ES-I3 (cell line): ENCODE results near the gene DNMT3B.

ENCODE experiments used
- H3K36me3 ChIP-seq: 2 replicates; pipeline ENCODE4 v1.6.1; 2013; ENCODE audit warnings: mild to moderate bottlenecking, low read length, control low read depth, moderate library complexity; ENCODE audit not compliant: insufficient read depth
- H3K4me1 ChIP-seq: 2 replicates; pipeline ENCODE4 v1.6.1; 2013; ENCODE audit warnings: mild to moderate bottlenecking, control low read depth, low read length; ENCODE audit not compliant: insufficient read depth
- H3K9ac ChIP-seq: 2 replicates; pipeline ENCODE4 v1.6.1; 2013; ENCODE audit warnings: low read depth, mild to moderate bottlenecking, low read length, moderate library complexity
- H3K9me3 ChIP-seq: 2 replicates; pipeline ENCODE4 v1.6.1; 2013; ENCODE audit warnings: mild to moderate bottlenecking, low read length, moderate library complexity; ENCODE audit not compliant: control insufficient read depth, insufficient read depth

The DNMT3B gene

DNA sequence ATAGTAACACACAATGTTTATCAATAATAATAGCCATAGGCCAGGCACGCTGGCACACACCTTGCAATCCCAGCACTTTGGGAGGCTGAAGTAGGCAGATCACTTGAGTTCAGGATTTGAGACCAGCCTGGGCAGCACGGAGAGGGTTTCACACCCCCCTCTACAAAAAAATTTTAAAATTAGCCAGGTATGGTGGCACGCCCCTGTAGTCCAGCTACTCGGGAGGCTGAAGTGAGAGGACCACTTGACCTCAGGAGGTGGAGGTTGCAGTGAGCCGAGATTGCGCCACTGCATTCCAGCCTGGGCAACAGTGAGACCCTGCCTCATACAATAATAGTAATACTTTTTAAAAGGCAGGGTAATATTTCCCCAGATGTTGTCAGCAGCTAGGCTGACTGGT lies 49.7 kb downstream of the DNMT3B start:
- H3K9ac ChIP-seq = no peak overlapping the region
- peaks cover 8% of the 10 kb centered on the region for H3K4me1 ChIP-seq
- H3K36me3 ChIP-seq = peaks cover 28% of the 10 kb centered on the region
- H3K9me3 ChIP-seq = no peaks in the 10 kb centered on the region

DNA sequence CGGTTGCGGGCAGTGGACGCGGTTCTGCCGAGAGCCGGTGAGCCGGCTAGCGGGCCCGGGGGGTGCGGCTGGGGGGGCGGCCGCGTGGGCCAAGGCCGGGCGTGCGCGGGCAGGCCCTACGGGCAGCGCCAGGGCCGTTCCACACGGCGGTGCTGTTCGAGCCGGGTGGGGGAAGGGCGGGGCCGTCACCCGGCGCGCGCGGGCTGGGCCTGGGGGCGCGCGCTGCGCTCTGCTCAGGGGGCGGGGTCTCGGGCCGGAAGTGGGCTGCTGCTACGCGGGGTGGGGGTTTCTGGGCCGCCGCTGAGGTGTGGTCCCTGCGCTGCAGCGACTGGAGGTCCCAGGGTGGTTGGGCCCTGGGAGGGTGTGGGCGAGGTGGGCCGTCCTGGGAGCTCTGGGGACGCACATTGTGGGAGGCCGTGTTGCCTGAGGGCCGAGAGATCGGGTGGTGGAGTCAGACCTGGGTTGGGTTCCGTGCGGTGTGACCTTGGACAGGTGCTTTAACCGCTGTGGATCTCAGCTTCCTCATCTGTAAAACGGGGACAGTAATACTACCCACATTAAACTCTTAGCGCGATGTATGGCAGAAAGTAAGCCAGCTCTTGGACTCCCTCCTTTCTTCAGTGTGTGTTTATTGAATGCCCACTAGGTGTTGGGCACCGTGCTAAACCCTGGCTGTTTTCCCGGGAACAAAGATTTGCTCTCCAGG lies 58.0 kb downstream of the DNMT3B start:
- H3K36me3 ChIP-seq = no peaks in the 10 kb centered on the region
- peaks cover 19% of the 10 kb centered on the region for H3K4me1 ChIP-seq
- H3K9ac ChIP-seq = peak overlapping the region; percentile 79
- no peaks in the 10 kb centered on the region for H3K9me3 ChIP-seq

GRCh38 chr20:32820698-32821377 lies 58.7 kb downstream of the DNMT3B start:
- Histone ChIP-seq H3K36me3 (no peaks in the 10 kb centered on the region), H3K9me3 (no peaks in the 10 kb centered on the region), H3K9ac (peak overlapping the region; percentile 79), H3K4me1 (peaks cover 19% of the 10 kb centered on the region)

DNA sequence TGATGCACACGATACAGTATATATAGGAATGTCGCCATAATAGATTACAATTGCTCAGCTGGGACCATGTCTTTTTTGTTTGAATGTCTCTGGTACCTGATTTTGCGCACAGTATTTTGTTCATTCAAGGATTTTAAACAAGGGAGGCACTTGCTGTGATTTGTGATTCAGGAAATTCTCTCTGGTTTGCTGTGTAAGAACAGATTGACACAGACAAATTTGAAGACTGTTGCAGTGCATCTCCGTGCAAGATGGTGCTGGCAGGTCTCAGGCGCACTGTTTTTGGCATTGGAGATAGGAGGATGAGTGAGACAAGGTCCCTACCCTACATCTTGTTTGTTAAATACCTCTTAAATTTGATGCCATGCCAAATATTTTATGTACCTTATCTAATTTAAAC lies 60.0 kb downstream of the DNMT3B start:
- Histone ChIP-seq H3K9ac (no peak overlapping the region), H3K36me3 (no peaks in the 10 kb centered on the region; the same call in 1 of the 2 replicates), H3K9me3 (no peaks in the 10 kb centered on the region), H3K4me1 (peaks cover 19% of the 10 kb centered on the region)

DNA sequence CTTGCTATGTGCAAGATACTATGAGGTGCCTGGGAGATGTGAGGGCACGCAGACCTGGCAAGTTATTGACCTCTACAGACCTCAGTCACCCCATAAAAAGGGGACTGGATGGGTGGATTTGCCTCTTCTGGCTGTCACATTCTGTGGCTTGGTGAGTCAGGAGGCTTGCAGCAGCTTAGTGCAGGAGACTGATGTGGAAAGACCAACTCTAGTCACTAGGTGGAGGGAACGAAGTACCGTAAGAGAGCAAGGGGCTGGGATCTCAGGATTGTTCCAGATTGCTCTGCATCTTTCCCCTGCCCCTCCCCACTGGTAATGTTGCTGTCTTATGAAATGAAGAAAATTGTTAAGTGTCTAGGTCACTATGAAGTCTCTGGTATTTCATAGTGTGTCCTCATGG lies 60.9 kb downstream of the DNMT3B start:
- Histone ChIP-seq H3K4me1 (peaks cover 22% of the 10 kb centered on the region), H3K36me3 (peaks cover 4% of the 10 kb centered on the region), H3K9me3 (no peaks in the 10 kb centered on the region), H3K9ac (no peak overlapping the region)

- Histone ChIP-seq H3K9me3 (no peaks in the 10 kb centered on the region), H3K4me1 (peaks cover 23% of the 10 kb centered on the region), H3K36me3 (peaks cover 6% of the 10 kb centered on the region), H3K9ac (no peak overlapping the region)
Measured at GRCh38 chr20:32823737-32824588, 61.8 kb downstream of the DNMT3B start.

DNA sequence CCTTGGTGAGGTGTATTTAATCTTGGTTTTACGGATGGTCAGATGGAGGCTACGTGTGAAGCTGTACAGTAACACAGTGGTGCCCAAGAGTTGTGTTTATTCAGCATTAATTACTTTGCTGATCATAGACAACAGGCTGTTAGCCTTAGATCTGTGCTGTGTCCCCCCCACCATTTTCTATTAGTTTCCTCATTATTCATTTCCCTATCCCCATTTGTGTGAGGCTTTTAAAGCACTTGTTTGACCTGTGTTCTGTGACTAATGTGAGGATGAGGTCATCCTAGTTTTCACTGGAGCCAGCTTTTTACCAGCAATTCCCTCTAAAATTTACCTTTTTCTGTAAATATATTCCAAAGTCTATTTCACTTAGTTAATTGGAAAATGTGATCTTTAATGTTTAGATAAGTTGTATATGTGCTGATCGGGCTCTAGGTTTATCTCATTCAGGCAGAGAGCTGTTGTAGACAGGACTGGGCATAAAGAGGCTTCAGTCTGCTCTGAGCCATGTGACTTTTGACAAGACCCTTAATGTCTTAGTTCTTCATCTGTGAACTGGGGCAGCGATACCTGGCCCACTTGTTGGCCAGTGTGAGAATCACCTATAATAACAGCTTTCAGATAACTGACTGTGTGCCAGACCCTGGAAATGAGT lies 66.0 kb downstream of the DNMT3B start:
- H3K9me3 ChIP-seq = no peaks in the 10 kb centered on the region
- H3K36me3 ChIP-seq = peaks cover 10% of the 10 kb centered on the region
- H3K4me1 ChIP-seq = peaks cover 4% of the 10 kb centered on the region; the same call in 1 of the 2 replicates
- no peak overlapping the region for H3K9ac ChIP-seq

DNA sequence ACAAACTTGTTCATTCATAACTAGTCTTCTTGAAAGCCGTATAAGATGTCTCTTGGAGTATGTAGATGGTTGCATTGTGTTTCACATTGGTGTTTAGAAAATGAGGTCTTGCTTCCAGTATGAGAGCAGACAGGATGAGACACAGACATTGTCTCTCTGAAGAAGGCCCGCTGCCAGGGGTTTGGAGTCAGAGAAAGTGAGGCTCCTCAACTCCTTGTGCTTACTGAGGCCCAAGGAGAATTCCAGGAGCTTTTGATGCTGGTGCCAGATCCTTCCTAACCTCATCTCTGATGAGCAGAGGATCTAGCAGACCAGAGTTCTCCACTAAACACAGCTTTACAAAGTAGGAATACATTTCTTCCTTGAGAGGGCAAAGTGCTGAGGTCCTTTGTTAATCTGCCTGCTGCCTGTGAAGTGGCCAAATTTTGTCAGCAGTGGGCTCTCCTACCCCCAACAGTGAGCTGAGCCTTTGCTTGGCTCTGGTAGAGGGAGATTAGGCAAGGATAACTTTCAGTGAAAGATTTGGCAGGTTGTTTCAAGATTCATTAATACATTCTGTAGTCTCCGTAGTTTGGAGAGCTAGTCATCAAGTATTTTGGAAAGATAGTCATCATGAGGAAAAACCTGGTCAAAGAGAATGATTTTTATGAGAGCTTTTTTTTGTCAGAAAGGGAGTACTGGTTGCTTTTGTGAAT lies 67.3 kb downstream of the DNMT3B start:
- 0 out of 2 replicates have a peak, but pooled peaks cover 4% of the 10 kb centered on the region for H3K4me1 ChIP-seq
- H3K36me3 ChIP-seq = peaks cover 13% of the 10 kb centered on the region
- H3K9ac ChIP-seq = no peak overlapping the region

DNA sequence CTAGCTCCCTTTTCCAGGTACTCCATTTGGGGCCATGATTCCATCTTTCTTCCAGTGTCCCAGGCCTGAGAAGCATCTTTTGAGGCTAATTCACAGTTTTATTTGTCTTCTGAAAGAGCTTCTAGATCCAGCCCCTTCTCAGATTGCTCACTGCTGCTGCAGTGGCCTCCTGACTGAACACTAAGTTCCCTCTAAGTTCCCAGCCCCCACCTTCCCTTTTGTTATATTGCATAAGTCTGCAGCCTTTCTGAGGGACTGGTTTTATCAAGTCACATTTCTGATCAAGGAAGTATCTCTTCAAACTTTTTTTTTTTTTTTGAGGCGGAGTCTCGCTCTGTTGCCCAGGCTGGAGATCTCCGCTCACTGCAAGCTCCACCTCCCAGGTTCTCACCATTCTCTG lies 68.3 kb downstream of the DNMT3B start:
- Histone ChIP-seq H3K9me3 (no peaks in the 10 kb centered on the region), H3K9ac (no peak overlapping the region), H3K36me3 (peaks cover 17% of the 10 kb centered on the region), H3K4me1 (0 out of 2 replicates have a peak, but pooled peaks cover 4% of the 10 kb centered on the region)

More for the DNA sequence above, 67.3 kb downstream of the DNMT3B start:
- H3K9me3 ChIP-seq = no peaks in the 10 kb centered on the region

GRCh38 chr20:32831982-32832381 lies 69.8 kb downstream of the DNMT3B start:
- no peak overlapping the region for H3K9ac ChIP-seq
- H3K36me3 ChIP-seq = peaks cover 19% of the 10 kb centered on the region
- 0 out of 2 replicates have a peak, but pooled peaks cover 4% of the 10 kb centered on the region for H3K4me1 ChIP-seq
- no peaks in the 10 kb centered on the region for H3K9me3 ChIP-seq

GRCh38 chr20:32832664-32833063 lies 70.5 kb downstream of the DNMT3B start:
- Histone ChIP-seq H3K36me3 (peaks cover 23% of the 10 kb centered on the region), H3K4me1 (0 out of 2 replicates have a peak, but pooled peaks cover 4% of the 10 kb centered on the region), H3K9me3 (no peaks in the 10 kb centered on the region), H3K9ac (no peak overlapping the region)

DNA sequence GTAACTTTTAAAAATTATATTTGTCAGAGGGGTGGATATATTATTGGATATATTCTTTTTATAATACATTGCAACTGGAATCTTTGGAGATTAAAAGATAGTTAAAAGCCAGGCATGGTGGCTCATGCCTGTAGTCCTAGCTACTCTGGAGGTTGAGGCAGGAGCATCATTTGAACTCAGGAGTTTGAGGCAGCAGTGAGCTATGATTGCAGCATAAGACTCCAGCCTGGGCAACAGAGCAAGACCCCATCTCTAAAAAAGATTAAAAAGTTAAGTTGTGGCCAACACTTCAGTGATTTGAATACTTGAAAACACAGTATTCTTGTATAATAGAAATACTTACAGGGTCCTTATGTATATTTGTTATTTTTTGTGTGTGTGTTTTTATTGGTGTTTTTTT lies 72.8 kb downstream of the DNMT3B start:
- H3K36me3 ChIP-seq = peaks cover 24% of the 10 kb centered on the region
- H3K4me1 ChIP-seq = no peaks in the 10 kb centered on the region
- no peaks in the 10 kb centered on the region for H3K9me3 ChIP-seq
- no peak overlapping the region for H3K9ac ChIP-seq

DNA sequence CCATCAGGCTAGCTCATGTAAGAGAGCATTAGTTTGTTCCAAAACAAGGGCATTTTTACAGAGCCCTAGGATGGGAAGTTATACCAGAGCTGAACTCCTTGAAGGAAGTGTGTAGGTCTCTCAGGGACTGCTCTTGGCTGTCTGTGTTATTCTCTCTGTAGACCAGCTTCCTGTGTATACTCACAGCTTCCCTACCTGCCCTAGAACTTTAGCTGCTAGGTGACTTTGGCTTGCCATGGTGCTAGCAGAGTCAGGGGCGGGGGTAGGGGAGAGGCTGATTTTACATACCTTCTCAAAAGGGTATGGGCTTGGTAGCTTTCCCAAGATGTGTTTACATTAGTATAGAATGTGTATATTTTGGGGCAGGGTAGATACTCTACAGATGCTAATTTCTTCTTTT lies 75.0 kb downstream of the DNMT3B start:
- no peaks in the 10 kb centered on the region for H3K9me3 ChIP-seq
- H3K9ac ChIP-seq = no peak overlapping the region
- peaks cover 24% of the 10 kb centered on the region for H3K36me3 ChIP-seq
- no peaks in the 10 kb centered on the region for H3K4me1 ChIP-seq
